Epithelial cell of umbilical artery (primary cell): ENCODE results near the gene PLGLB2. TPM values are rescaled to one million over a fixed set of nuclear protein-coding genes. Genes with fewer than 3 reads are reported as not detected.

ENCODE experiments used
- total RNA-seq: library from RNA; depleted of rRNA; stranded (reverse); fragments of >200 nt; gene quantifications from 2 replicates; pipeline ENCODE4 v1.2.3, GENCODE V29; 2014

PLGLB2 gene
- total RNA-seq: 0.32 and 3.0 TPM in 2 replicates

GRCh38 chr2:87747791-87748190, at the start of gene PLGLB2:
Gene PLGLB2 (plus strand): TSS chr2:87748087. CDS start chr2:87748154, 67 bp downstream.

Other genes starting within 250 kb of the PLGLB2 start
- 0.97 and 1.5 TPM in 2 replicates for gene RGPD2, start 77.7 kb downstream of the PLGLB2 start, total RNA-seq